Activated naive CD8-positive, alpha-beta T cell (primary cell): ENCODE results near the gene TMEM8B.
"Not testable (repeated sequence)": the region's sequence is repeated elsewhere in the genome, so short reads cannot be mapped to it uniquely, and the experiment has no call there.

Experiments
- H3K27ac Mint-ChIP-seq: one replicate; pipeline ENCODE4 v1.8.0; 2021; ENCODE audit warnings: mixed read lengths
- H3K27me3 Mint-ChIP-seq: one replicate; pipeline ENCODE4 v1.8.0; 2021; ENCODE audit warnings: mixed read lengths
- H3K36me3 Mint-ChIP-seq: one replicate; pipeline ENCODE4 v1.8.0; 2021; ENCODE audit warnings: mixed read lengths
- H3K4me1 Mint-ChIP-seq: one replicate; pipeline ENCODE4 v1.8.0; 2021; ENCODE audit warnings: low read depth, mixed read lengths
- H3K4me3 Mint-ChIP-seq: one replicate; pipeline ENCODE4 v1.8.0; 2021; ENCODE audit warnings: mild to moderate bottlenecking, mixed read lengths
- H3K9me3 Mint-ChIP-seq: one replicate; pipeline ENCODE4 v1.8.0; 2021; ENCODE audit warnings: low read depth, mixed read lengths

The TMEM8B gene

GRCh38 chr9:35910613-35911359 lies 81.8 kb downstream of the TMEM8B start:
- Mint-ChIP-seq H3K4me3 (peak overlapping the region; percentile 74), H3K27ac (peak overlapping the region; percentile 92)

DNA sequence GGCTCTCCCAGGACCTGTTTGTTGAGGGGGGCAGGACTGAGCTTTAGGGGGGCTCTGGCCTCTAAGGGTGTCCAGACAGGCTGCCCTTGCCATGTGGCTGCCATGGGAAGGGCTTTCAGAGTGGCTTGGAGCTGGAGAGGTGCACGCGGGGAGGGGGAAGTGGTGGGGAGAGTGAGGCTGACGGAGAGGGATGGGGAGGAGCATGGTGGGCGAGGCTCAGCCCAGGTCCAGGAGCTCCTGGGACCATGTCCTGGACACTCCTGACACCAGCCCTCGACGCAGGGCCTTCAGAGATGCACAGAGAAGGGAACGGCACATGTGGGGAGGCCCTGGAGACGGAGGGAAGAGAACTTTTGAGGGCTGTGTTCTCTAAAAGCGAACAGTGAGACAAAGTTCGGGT lies 82.7 kb downstream of the TMEM8B start:
- no peak overlapping the region for H3K4me3 Mint-ChIP-seq
- no peak overlapping the region for H3K27ac Mint-ChIP-seq
- peaks cover 51% of the 10 kb centered on the region for H3K4me1 Mint-ChIP-seq
- no peaks in the 10 kb centered on the region for H3K9me3 Mint-ChIP-seq
- H3K36me3 Mint-ChIP-seq, result no peaks in the 10 kb centered on the region
- H3K27me3 Mint-ChIP-seq, result no peaks in the 10 kb centered on the region

More at GRCh38 chr9:35910613-35911359, 81.8 kb downstream of the TMEM8B start:
- no peaks in the 10 kb centered on the region for H3K36me3 Mint-ChIP-seq
- no peaks in the 10 kb centered on the region for H3K9me3 Mint-ChIP-seq
- H3K4me1 Mint-ChIP-seq, result peaks cover 52% of the 10 kb centered on the region
- H3K27me3 Mint-ChIP-seq, result no peaks in the 10 kb centered on the region

GRCh38 chr9:35912791-35913400 lies 83.9 kb downstream of the TMEM8B start:
- peaks cover 43% of the 10 kb centered on the region for H3K4me1 Mint-ChIP-seq
- no peaks in the 10 kb centered on the region for H3K9me3 Mint-ChIP-seq
- H3K27me3 Mint-ChIP-seq, result no peaks in the 10 kb centered on the region
- no peaks in the 10 kb centered on the region for H3K36me3 Mint-ChIP-seq
- no peak overlapping the region for H3K4me3 Mint-ChIP-seq
- H3K27ac Mint-ChIP-seq, result no peak overlapping the region

DNA sequence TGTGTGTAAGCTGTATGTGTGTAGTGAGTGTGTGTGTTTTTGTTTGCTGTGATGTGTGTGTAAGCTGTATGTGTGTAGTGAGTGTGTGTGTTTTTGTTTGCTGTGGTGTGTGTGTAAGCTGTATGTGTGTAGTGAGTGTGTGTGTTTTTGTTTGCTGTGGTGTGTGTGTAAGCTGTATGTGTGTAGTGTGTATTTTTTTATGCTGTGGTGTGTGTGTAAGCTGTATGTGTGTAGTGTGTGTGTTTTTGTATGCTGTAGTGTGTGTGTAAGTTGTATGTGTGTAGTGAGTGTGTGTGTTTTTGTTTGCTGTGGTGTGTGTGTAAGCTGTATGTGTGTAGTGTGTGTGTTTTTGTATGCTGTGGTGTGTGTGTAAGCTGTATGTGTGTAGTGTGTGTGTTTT lies 84.4 kb downstream of the TMEM8B start:
- H3K27ac Mint-ChIP-seq, H3K4me3 Mint-ChIP-seq, H3K27me3 Mint-ChIP-seq, H3K9me3 Mint-ChIP-seq, H3K36me3 Mint-ChIP-seq: not testable (repeated sequence)
- peaks cover 37% of the 10 kb centered on the region for H3K4me1 Mint-ChIP-seq

GRCh38 chr9:35914301-35914807 lies 85.3 kb downstream of the TMEM8B start:
- Mint-ChIP-seq H3K27ac (no peak overlapping the region), H3K9me3 (no peaks in the 10 kb centered on the region), H3K36me3 (no peaks in the 10 kb centered on the region), H3K27me3 (no peaks in the 10 kb centered on the region), H3K4me1 (peaks cover 29% of the 10 kb centered on the region), H3K4me3 (no peak overlapping the region)
